Forelimb muscle (tissue), 1 donor: ENCODE results near the gene CPNE6. TPM values are rescaled to one million over a fixed set of nuclear protein-coding genes. Genes with fewer than 3 reads are reported as not detected.

Experiments
- DNase-seq: peaks from one replicate; pipeline ENCODE4 v3.0.0-alpha.2; 2013; ENCODE audit warnings: low read depth
- polyA plus RNA-seq: library from polyadenylated mRNA; unstranded; fragments of 120-200 nt; gene quantifications from one replicate; pipeline ENCODE4 v1.2.1, GENCODE V29; 2013; ENCODE audit not compliant: insufficient read length

CPNE6 gene
- polyA plus RNA-seq, 1 donor = not detected

- no peak for DNase-seq
Measured at GRCh38 chr14:24068711-24069410, 2.5 kb upstream of the CPNE6 start.

DNA sequence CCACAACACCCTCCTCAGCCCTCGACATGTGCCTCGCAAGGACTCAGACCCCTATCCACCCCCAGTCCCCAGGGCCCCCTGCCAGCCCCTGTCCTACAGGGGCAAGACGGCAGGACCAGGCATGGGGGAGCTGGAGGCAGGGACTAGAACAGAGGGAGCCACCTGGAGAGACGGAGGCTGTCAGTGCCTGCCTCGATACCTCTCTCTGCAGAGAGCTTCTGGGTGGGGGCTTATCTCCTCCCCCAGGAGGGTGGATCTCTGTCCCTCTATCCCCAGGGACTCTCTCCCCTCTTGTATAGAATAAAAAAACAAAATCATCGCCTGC is 2.0 kb upstream of the CPNE6 start:
- no peak for DNase-seq

DNA sequence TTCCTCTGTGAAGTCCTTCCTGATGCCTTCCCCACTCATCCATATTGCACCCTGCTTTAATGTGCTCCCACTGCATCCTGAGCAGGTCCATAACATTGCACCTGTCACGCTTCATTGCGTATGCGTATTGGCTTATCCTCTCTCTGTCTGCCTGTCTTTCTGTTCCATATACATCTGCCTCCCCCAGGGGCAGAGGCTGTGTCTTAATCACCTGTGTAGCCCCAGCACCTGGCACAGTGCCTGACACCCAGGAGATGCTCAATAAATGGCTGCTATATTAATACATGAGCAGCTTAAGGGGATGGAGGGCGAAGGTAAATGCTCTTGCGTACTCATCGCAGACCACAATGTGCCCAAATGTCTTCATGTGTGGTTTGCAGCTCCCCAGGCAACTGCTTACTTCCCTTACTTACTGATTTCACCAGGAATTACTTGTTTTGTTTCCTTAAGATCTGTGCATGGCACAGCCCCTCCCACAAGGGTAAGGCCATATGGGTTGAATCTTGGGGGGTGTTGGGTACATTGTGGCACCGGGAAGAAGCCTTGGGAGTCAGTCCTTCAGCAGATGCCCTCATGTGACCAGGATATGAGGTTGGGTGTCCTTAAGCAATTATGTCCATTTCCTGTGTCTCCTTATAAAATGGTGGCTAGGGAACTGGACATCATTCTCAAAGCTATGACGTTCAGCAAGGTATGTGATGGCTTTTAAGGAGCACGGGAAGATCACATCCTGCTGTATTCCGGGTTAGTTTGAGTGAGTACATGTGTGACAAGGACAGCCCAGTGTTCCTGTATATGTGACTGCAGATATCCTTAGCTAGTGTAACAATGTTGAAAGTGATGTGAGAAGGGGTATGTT is 848 bp upstream of the CPNE6 start:
- DNase-seq = no peak

GRCh38 chr14:24071836-24072430 is 571 bp downstream of the CPNE6 start:
- DNase-seq = no peak

GRCh38 chr14:24072436-24072835 is 1.1 kb downstream of the CPNE6 start:
- no peak for DNase-seq

DNA sequence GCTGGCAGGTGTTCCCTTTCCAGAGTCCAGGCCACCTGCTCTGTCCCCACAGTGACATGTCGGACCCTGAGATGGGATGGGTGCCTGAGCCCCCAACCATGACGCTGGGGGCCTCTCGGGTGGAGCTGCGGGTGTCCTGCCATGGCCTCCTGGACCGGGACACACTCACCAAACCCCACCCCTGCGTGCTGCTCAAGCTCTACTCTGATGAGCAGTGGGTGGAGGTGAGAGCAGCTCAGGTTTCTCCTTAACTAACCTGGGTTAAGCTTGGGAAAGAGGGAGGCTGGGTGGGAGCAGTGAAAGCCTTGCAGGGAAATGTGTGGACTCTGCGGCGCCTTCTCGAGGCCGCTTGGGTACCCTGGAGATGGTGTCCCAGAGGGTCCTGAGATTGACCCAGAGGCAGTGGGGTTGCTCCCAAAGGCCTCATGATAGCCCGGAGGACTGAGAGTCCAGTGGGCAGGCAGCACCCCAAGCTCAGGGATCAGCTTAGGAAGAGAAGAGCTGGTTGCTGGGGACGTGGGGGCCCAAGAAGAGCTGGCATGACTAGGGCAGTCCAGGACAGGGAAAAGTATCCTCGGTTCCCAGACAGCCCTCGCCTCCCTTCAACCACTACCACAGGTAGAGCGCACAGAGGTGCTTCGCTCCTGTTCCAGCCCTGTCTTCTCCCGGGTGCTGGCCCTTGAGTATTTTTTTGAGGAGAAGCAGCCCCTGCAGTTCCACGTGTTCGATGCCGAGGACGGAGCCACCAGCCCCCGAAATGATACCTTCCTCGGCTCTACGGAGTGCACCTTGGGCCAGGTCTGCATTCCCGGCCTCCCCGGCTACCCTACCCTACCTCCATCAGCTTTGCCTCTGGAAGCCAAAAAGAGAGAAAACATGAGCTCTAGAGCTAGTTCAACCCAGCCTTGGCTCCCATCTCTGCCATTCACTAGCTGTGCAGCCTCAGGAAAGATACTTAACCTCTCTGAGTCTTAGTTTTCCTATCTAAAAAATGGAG is 1.8 kb downstream of the CPNE6 start:
- no peak for DNase-seq

DNA sequence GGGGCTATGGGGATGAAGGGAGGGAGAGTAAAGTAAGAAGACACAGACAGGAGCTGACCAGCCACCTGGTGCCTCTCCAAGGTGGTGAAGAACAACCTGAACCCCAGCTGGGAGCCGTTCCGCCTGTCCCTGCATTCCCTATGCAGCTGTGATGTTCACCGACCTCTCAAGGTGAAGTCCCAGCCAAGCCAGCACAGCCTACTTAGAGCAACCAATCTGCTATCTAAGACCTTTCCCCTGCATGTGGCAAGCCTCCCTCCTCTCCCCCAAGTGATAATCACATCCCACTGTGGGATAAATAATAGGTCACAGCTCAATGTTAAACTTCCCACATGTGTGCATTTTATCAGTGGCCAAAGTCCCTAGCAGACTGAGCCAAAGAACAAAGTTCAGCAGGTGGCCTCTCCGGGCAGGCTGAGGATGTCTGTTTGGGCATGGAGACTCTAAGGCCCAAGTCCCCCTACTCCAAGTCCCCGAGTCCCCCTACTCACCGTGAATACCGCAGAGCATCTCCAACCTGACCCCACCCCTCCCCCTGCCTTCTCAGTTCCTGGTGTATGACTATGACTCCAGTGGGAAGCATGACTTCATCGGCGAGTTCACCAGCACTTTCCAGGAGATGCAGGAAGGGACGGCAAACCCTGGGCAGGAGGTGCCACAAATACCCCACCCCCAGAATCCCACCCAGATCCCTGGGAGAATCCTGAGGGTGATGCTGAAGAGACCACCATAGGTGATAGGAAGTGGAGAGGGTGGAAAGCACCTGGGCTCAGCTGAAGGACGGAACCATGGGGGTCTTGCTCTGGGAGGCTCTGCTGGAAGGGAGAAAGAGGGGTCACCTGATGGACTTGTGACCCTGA is 3.5 kb downstream of the CPNE6 start:
- no peak for DNase-seq

DNA sequence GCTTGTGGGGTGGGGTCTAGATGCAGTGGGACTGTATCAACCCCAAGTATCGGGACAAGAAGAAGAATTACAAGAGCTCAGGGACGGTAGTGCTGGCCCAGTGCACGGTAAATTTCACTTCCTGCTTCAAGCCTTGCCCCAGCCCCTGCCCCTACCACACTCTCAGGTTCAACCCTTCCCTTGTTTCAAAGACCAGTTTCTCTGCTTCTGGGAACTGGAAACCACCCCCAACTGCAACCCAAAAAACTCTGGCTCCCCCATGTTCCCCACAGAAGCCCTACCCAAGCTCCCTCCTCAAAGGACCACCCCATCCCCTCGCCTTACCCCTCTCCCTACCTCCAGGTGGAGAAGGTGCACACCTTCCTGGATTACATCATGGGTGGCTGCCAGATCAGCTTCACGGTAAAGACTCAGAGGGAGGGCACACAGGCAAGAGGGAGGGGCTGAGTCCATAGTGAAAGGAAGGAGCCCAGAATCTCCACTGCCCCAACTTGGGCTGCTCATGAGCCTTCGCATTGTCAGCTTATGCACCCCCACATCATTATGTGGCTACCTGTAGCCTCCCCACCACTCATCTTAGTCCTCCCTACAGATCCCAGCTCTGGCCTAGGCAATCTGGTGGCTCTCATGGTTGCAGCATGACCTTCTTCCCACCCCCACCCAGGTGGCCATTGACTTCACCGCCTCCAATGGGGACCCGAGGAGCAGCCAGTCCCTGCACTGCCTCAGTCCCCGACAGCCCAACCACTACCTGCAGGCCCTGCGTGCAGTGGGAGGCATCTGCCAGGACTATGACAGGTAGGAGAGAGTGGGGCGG is 4.3 kb downstream of the CPNE6 start:
- DNase-seq = no peak

DNA sequence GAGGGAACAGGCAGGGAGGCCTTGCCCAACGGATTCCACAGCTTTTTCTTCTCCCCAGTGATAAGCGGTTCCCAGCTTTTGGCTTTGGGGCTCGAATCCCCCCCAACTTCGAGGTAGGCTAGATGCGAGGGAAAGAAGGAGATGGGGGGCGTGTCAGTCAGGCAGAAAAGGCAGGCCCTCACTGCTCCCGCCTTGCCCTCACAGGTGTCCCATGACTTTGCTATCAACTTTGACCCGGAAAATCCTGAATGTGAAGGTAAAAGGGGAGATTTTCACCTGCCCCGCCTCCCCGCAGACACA is 4.9 kb downstream of the CPNE6 start:
- no peak for DNase-seq

- DNase-seq = no peak
Measured at GRCh38 chr14:24077086-24077485, 5.7 kb downstream of the CPNE6 start.

GRCh38 chr14:24078146-24078545 is 6.8 kb downstream of the CPNE6 start:
- DNase-seq = no peak

- DNase-seq = no peak
Measured at GRCh38 chr14:24079491-24080141, 8.3 kb downstream of the CPNE6 start.

GRCh38 chr14:24080142-24080530 is 8.8 kb downstream of the CPNE6 start:
- DNase-seq = no peak

GRCh38 chr14:24080888-24081738 is 9.8 kb downstream of the CPNE6 start:
- no peak for DNase-seq

GRCh38 chr14:24081739-24082211 is 10.4 kb downstream of the CPNE6 start:
- DNase-seq = no peak

GRCh38 chr14:24082411-24083080 is 11.2 kb downstream of the CPNE6 start:
- DNase-seq = no peak

DNA sequence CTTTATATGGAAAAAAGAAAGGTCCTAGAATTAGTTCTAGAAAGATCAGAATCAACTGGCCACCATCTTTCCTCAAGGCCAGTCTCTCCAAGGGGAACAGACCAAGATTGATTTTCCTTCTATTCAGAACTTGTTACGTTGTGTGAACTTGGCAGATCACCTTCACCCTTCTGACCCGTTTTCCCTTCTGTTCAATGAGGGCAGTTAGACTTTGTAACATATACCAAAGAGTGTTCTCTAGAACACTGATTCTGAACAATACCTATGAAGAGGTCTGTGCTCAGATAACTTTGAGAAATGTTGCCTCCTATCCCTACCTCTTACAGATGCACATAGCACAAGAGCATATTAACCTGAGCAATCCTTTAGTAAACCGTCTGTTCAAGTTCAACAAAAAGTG is 12.1 kb downstream of the CPNE6 start:
- DNase-seq = no peak

- no peak for DNase-seq
Measured at GRCh38 chr14:24084440-24084839, 13.1 kb downstream of the CPNE6 start.
